Kidney epithelial cell (primary cell): Measurements from ENCODE around the gene PHF21B. TPM values are rescaled to one million over a fixed set of nuclear protein-coding genes. Genes with fewer than 3 reads are reported as not detected.

Experiments used
- DNase-seq: peaks from one replicate; pipeline ENCODE4 v3.0.0-alpha.2; 2010; ENCODE audit warnings: low read depth
- H3K27me3 ChIP-seq: 2 replicates; pipeline ENCODE4 v1.6.0; 2011; ENCODE audit warnings: low read length; ENCODE audit not compliant: control insufficient read depth, insufficient read depth
- H3K36me3 ChIP-seq: 2 replicates; pipeline ENCODE4 v1.5.1; 2011; ENCODE audit warnings: low read length; ENCODE audit not compliant: control insufficient read depth, insufficient read depth
- H3K4me3 ChIP-seq: 2 replicates; pipeline ENCODE4 v1.5.1; 2011; ENCODE audit warnings: low read depth, mild to moderate bottlenecking, control low read depth, low read length
- total RNA-seq: library from RNA; depleted of rRNA; stranded (reverse); fragments of >200 nt; gene quantifications from 2 replicates; pipeline ENCODE4 v1.2.3, GENCODE V29; 2015
- TF ChIP-seq, protein P1 (sequence below): IDR thresholded peaks from 2 replicates; pipeline ENCODE4 v1.5.1; 2011; ENCODE audit warnings: mild to moderate bottlenecking, moderate library complexity, low read length, control low read depth, inconsistent platforms; ENCODE audit not compliant: insufficient read depth, poor library complexity, severe bottlenecking

The PHF21B gene
- total RNA-seq, 1 donor from 2014 or later: 1.5 TPM

DNA sequence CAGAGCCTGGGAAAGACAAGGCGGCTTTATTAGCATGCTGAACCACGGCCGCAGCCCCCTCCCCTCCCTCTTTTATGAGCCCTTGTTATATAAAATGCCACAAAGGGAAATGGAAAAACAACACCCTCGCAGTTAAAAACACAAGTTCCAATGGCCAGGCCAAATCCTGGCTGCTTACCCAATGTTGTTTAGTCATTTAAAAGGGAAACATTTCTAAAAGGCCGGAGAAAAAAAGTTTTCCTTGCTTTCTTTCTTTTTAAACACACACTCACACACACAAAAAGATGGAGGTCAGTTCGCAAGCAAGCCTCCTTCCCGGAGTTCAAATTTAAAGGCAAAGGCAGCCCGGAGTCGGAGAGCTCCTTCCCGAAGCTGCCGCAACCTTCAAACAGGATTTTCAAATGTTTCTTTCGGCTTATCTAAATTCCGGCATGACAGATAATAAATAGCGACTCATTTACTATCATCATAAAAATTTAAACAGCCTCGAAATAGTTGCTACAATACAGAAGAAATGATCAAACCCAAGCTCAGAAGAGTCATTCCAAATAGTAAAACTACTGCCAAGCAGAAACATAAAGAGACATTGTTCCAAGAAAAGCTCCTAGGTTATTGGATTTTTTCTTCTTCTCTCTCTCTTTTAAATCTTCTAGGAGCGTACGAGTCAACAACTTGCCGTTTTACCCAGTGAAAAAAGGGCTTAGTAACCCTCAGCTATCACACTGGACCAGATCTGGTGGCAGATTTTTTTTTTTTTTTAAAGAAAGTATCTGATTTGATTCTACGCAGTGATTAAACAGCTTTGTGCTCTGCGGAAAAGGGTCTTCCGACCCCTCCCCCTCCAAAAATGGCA, 3.5 kb downstream of the PHF21B start:
- Histone ChIP-seq H3K27me3 (peaks cover 53% of the 10 kb centered on the region), H3K4me3 (no peak overlapping the region), H3K36me3 (no peaks in the 10 kb centered on the region)
- DNase-seq: no peak
- TF ChIP-seq, protein P1, sequence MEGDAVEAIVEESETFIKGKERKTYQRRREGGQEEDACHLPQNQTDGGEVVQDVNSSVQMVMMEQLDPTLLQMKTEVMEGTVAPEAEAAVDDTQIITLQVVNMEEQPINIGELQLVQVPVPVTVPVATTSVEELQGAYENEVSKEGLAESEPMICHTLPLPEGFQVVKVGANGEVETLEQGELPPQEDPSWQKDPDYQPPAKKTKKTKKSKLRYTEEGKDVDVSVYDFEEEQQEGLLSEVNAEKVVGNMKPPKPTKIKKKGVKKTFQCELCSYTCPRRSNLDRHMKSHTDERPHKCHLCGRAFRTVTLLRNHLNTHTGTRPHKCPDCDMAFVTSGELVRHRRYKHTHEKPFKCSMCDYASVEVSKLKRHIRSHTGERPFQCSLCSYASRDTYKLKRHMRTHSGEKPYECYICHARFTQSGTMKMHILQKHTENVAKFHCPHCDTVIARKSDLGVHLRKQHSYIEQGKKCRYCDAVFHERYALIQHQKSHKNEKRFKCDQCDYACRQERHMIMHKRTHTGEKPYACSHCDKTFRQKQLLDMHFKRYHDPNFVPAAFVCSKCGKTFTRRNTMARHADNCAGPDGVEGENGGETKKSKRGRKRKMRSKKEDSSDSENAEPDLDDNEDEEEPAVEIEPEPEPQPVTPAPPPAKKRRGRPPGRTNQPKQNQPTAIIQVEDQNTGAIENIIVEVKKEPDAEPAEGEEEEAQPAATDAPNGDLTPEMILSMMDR: no peak

DNA sequence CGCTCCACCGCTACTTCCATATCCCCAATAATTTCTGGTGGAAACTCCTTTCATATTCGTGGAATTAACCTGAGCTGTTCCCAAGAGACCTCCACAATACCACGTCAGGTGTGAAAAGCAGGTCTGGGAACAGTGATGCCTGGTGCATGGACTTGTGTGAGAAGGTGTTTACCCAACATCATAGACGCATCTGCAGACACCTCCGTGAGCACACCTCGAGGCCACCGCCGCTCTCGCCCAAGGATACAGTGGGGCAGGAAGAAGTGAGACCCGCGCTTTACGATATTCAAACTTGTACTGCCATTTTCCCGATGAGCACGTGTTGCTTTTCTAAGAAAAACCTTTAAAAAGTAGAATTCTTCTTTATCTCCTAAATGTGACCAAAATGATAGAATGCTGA, 8.2 kb downstream of the PHF21B start:
- TF ChIP-seq, protein P1: no peak
- H3K27me3 ChIP-seq: peaks cover 17% of the 10 kb centered on the region
- H3K36me3 ChIP-seq: no peaks in the 10 kb centered on the region
- no peak for DNase-seq
- no peak overlapping the region for H3K4me3 ChIP-seq

GRCh38 chr22:45000330-45000729, 9.5 kb downstream of the PHF21B start:
- peaks cover 18% of the 10 kb centered on the region for H3K27me3 ChIP-seq
- TF ChIP-seq, protein P1: no peak
- DNase-seq: no peak
- no peaks in the 10 kb centered on the region for H3K36me3 ChIP-seq
- no peak overlapping the region for H3K4me3 ChIP-seq

GRCh38 chr22:44999687-45000086, 10.1 kb downstream of the PHF21B start:
- Histone ChIP-seq H3K36me3 (no peaks in the 10 kb centered on the region), H3K27me3 (peaks cover 19% of the 10 kb centered on the region), H3K4me3 (no peak overlapping the region)
- TF ChIP-seq, protein P1: no peak
- no peak for DNase-seq

DNA sequence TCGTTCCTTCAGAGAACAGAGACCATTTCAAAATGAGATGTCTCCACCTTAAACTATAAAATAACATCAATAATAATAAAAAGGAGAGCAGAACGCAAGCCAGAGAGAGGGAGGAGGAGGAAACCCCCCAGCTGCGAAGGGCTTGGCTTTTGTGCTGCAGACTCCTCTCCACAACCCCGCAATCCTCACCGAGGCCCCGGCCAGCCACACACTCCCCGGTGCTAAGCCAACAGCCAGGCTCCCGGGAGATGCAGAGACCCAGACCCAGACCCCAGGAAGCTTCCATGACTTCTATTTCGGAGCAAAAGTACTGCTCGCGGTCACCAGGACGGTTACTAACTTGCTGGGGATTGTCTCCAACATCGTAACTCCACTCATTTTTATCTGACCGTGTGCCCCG, 10.6 kb downstream of the PHF21B start:
- Histone ChIP-seq H3K36me3 (no peaks in the 10 kb centered on the region), H3K27me3 (peaks cover 19% of the 10 kb centered on the region), H3K4me3 (no peak overlapping the region)
- TF ChIP-seq, protein P1: no peak
- no peak for DNase-seq

- peaks cover 18% of the 10 kb centered on the region for H3K27me3 ChIP-seq
- H3K36me3 ChIP-seq: no peaks in the 10 kb centered on the region
- H3K4me3 ChIP-seq: no peak overlapping the region
- no peak for DNase-seq
- TF ChIP-seq, protein P1: no peak
Measured at GRCh38 chr22:44998296-44998695, 11.5 kb downstream of the PHF21B start.
